Kidney epithelial cell (primary cell): Measurements from ENCODE around the gene GCK. TPM values are rescaled to one million over a fixed set of nuclear protein-coding genes. Genes with fewer than 3 reads are reported as not detected.
A peak's percentile ranks its signal among the peaks of the same experiment; 100 is the strongest.

Experiments used
- DNase-seq: peaks from one replicate; pipeline ENCODE4 v3.0.0-alpha.2; 2010; ENCODE audit warnings: low read depth
- H3K27me3 ChIP-seq: 2 replicates; pipeline ENCODE4 v1.6.0; 2011; ENCODE audit warnings: low read length; ENCODE audit not compliant: control insufficient read depth, insufficient read depth
- H3K36me3 ChIP-seq: 2 replicates; pipeline ENCODE4 v1.5.1; 2011; ENCODE audit warnings: low read length; ENCODE audit not compliant: control insufficient read depth, insufficient read depth
- H3K4me3 ChIP-seq: 2 replicates; pipeline ENCODE4 v1.5.1; 2011; ENCODE audit warnings: low read depth, mild to moderate bottlenecking, control low read depth, low read length
- total RNA-seq: library from RNA; depleted of rRNA; stranded (reverse); fragments of >200 nt; gene quantifications from 2 replicates; pipeline ENCODE4 v1.2.3, GENCODE V29; 2015
- TF ChIP-seq, protein P1 (sequence below): IDR thresholded peaks from 2 replicates; pipeline ENCODE4 v1.5.1; 2011; ENCODE audit warnings: mild to moderate bottlenecking, moderate library complexity, low read length, control low read depth, inconsistent platforms; ENCODE audit not compliant: insufficient read depth, poor library complexity, severe bottlenecking

Gene GCK
- total RNA-seq: 0.75 and 2.3 TPM in 2 replicates

DNA sequence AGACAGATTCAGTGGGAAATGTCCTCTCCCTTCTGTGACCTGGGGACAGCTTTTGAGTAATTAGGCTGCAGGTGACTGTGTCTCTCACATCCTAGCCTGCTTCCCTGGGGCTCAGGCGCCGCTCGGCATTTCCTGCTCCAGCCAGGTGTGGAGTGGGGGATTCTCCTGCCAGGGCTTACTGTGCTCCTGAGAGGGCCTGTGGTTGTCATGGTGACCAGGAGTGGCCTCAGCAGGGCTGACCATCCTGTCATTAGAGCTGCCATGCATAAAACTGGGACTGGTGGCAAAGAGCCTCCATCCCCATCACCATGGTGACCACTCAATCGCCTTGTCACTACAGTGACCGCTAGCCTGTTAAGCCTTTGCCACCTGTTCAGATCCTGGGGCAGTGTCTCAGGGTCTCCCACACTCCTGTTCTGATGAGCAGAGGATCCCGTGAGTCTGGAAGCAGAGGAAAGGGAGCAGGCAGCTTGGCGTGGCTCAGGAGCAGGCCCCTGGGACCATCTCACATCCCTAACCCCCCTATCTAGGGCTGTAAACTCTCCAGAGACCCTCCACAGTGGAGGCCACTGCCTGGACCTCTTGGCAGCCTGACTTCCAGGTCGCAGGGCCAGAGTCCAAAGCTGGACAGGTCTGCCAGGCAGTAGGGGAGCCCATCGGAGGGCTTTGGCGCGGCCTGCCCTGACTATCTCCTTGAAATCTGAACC, at the start of gene GCK:
GCK (minus strand) TSS at position 154 of the 707 bp plus-strand sequence. CDS start 486 bp downstream, outside the sequence.
- TF ChIP-seq, protein P1, sequence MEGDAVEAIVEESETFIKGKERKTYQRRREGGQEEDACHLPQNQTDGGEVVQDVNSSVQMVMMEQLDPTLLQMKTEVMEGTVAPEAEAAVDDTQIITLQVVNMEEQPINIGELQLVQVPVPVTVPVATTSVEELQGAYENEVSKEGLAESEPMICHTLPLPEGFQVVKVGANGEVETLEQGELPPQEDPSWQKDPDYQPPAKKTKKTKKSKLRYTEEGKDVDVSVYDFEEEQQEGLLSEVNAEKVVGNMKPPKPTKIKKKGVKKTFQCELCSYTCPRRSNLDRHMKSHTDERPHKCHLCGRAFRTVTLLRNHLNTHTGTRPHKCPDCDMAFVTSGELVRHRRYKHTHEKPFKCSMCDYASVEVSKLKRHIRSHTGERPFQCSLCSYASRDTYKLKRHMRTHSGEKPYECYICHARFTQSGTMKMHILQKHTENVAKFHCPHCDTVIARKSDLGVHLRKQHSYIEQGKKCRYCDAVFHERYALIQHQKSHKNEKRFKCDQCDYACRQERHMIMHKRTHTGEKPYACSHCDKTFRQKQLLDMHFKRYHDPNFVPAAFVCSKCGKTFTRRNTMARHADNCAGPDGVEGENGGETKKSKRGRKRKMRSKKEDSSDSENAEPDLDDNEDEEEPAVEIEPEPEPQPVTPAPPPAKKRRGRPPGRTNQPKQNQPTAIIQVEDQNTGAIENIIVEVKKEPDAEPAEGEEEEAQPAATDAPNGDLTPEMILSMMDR: no peak
- Histone ChIP-seq H3K36me3 (no peaks in the 10 kb centered on the region), H3K4me3 (no peak within 1 kb of the TSS), H3K27me3 (no peaks in the 10 kb centered on the region)
- DNase-seq: no peak

DNA sequence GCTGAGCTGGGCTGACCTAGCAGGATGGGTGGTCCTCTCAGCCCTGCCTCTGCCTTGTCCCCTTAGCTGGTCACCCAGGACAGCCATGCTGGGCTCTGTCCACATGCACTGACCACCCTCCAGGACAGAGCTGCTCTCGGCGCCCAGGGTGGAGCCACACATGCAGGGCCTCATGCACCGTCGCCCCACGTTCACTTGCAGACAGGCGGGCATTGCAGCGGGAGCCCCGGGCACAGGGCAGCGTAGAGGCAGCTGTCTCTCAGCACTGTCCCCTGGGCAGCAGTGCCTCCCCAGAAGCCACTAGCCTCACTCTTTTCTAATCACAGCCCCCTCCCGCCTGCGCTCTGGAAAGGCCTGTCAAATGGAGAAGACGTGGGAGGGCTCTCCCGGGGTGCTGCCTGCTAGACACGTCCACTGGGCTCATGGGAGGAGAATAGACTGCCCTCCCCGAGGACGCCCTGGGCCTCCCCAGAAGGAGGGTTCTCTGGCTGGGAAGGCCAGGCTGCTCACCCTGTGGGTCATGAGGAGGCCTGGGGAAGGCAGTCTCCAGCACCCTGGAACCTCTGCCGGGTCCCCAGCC, 49.0 kb upstream of the GCK start:
- TF ChIP-seq, protein P1: no peak
- Histone ChIP-seq H3K36me3 (no peaks in the 10 kb centered on the region), H3K27me3 (peaks cover 4% of the 10 kb centered on the region), H3K4me3 (no peak overlapping the region)
- DNase-seq: no peak

DNA sequence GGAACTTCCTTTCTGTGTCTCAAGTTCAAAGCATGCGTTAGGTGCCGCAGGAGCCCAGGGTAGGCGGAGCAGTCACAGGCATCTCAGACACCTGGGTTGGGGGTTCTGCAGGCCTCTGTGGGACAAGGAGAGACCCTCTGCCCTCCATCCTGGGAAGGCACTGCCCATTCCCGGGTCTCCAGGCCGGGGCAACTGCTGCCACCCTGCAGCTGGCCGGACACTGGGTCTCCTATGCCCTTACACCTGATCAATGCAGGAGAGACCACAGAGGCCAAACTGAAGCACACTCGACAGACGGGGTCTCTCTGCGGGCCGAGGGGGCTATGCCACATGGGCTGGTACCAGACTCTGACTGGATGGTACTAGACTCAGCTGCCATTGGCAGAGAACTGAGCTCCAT, 48.5 kb upstream of the GCK start:
- TF ChIP-seq, protein P1: no peak
- peaks cover 7% of the 10 kb centered on the region for H3K27me3 ChIP-seq
- no peak for DNase-seq
- no peak overlapping the region for H3K4me3 ChIP-seq
- no peaks in the 10 kb centered on the region for H3K36me3 ChIP-seq

DNA sequence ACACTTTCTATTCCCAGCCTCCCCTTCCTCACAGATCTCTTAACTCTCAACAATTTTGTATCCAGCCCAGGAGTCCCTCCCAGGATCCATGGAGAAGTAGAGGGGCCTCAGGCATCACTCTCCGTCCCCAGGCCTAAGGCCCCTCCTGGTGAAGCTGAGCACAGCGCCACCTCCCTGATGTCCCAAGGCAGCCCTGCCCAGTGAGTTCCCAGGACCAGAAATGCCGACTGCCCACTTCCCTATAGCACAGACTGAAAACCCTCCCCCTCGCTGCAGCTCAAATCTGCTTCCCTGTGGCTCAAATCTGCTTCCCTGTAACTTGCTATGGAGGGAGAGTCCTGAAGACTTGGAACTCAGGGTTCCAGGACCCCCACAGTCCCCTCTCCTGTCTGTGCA, 47.1 kb upstream of the GCK start:
- no peaks in the 10 kb centered on the region for H3K36me3 ChIP-seq
- no peak overlapping the region for H3K4me3 ChIP-seq
- no peak for DNase-seq
- H3K27me3 ChIP-seq: peaks cover 8% of the 10 kb centered on the region
- TF ChIP-seq, protein P1: peak; percentile 13

DNA sequence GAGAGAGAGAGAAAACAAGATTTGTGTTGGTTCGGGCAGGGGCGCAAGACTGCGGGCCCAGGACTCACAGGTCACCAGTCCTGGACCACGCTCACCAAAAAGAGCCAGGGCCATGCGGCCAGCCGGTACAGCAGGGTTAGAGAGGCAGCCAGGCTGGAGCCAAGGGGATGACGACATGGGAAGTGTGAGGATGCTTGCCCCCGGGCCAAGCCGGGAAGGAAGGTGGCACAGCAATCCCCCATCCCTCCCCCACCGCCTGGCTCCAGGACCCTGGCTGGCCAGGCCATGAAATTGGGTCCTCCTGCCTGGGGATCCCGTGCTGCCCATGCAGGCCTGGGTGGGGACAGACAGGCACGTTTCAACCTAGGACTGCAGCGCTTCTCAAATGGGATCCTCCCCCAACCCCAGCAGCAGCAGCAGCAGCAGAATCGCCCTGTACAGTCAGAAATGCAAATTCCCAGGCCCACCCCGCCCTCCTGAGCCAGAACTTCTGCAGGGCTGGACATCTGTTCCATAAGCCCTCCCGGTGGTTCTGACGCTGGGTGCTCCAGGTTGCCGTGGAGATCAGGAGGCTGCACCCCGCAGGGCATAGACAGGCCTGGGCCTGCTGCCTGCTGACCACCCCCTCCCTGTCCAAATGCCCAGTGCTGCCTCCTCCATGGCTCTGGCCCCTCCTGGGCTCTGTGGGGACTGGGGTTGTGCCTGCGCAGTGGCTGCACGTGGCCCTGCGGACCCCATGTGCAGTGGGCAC, 46.5 kb upstream of the GCK start:
- H3K36me3 ChIP-seq: no peaks in the 10 kb centered on the region
- DNase-seq: no peak

More for the DNA sequence above, 46.5 kb upstream of the GCK start:
- Histone ChIP-seq H3K27me3 (peaks cover 6% of the 10 kb centered on the region), H3K4me3 (no peak overlapping the region)
- TF ChIP-seq, protein P1: no peak
